ENCODE measurements around the gene NLRC3. TPM values are rescaled to one million over a fixed set of nuclear protein-coding genes. Genes with fewer than 3 reads are reported as not detected.

The NLRC3 gene
- total RNA-seq, 1 experiment from 2014 or later: 0.15 TPM

- no peak overlapping the region for H3K9ac ChIP-seq (ENCODE audit: low read length)
- H2AFZ ChIP-seq (ENCODE audit: low read depth, low read length, poor library complexity, severe bottlenecking): no peak overlapping the region
- TF ChIP-seq RAD21 (IDR thresholded peaks at IDR 0.05; ENCODE audit: low read depth) (no peak), POLR2A (IDR thresholded peaks at IDR 0.05; ENCODE audit: borderline replicate concordance, extremely low read depth, insufficient read depth, insufficient read length) (no peak), TCF7L2 (IDR thresholded peaks at IDR 0.05; ENCODE audit: borderline replicate concordance, extremely low read depth, insufficient read depth, insufficient read length) (no peak), MAX (IDR thresholded peaks at IDR 0.05) (no peak), ZNF274 (IDR thresholded peaks at IDR 0.05; ENCODE audit: low read depth, low read length) (no peak), POLR2AphosphoS5 (IDR thresholded peaks at IDR 0.05; ENCODE audit: low read depth, low read length) (no peak), ZFX (IDR thresholded peaks at IDR 0.05) (no peak), EGR1 (IDR thresholded peaks at IDR 0.05; ENCODE audit: low read depth) (no peak), CEBPB (IDR thresholded peaks at IDR 0.05; ENCODE audit: low read depth) (no peak), EZH2 (IDR thresholded peaks at IDR 0.05) (no peak), JUND (IDR thresholded peaks at IDR 0.05) (no peak), ELF1 (IDR thresholded peaks at IDR 0.05; ENCODE audit: borderline replicate concordance, low read depth) (no peak), SP1 (IDR thresholded peaks at IDR 0.05; ENCODE audit: low read depth) (no peak), SIN3A (IDR thresholded peaks at IDR 0.05; ENCODE audit: low read depth) (no peak)
- TF ChIP-seq, protein P1, sequence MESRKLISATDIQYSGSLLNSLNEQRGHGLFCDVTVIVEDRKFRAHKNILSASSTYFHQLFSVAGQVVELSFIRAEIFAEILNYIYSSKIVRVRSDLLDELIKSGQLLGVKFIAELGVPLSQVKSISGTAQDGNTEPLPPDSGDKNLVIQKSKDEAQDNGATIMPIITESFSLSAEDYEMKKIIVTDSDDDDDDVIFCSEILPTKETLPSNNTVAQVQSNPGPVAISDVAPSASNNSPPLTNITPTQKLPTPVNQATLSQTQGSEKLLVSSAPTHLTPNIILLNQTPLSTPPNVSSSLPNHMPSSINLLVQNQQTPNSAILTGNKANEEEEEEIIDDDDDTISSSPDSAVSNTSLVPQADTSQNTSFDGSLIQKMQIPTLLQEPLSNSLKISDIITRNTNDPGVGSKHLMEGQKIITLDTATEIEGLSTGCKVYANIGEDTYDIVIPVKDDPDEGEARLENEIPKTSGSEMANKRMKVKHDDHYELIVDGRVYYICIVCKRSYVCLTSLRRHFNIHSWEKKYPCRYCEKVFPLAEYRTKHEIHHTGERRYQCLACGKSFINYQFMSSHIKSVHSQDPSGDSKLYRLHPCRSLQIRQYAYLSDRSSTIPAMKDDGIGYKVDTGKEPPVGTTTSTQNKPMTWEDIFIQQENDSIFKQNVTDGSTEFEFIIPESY (IDR thresholded peaks at IDR 0.05; ENCODE audit: extremely low read depth, insufficient replicate concordance, low read length): no peak
- TF ChIP-seq, protein P2, sequence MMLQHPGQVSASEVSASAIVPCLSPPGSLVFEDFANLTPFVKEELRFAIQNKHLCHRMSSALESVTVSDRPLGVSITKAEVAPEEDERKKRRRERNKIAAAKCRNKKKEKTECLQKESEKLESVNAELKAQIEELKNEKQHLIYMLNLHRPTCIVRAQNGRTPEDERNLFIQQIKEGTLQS (IDR thresholded peaks at IDR 0.05): no peak
- no peaks in the 10 kb centered on the region for H3K27me3 ChIP-seq (ENCODE audit: insufficient read depth, low read length)
- ATAC-seq (no peak), DNase-seq (ENCODE audit: low read depth, low spot score) (no peak)
- no peaks in the 10 kb centered on the region; a peak in 1 of 4 replicates for H3K36me3 ChIP-seq (ENCODE audit: control insufficient read depth in 1 of 2, insufficient read depth in 2 of 2, low read length in 2 of 2)
- ChIA-PET RAD21 (ENCODE audit: low non-redundant PET in 1 of 2, low total read pairs in 2 of 2, uncharacterized antibody in 2 of 2, unreplicated experiment in 2 of 2) (no interaction called here), POLR2A (no interaction called here), CTCF (no interaction called here)
- no peaks in the 10 kb centered on the region for H3K9me3 ChIP-seq (ENCODE audit: control insufficient read depth in 1 of 2, insufficient read depth in 1 of 2, low read depth in 1 of 2, low read length in 2 of 2)
- H3K27ac ChIP-seq (ENCODE audit: low read depth, low read length): no peak overlapping the region
- H3K79me2 ChIP-seq (ENCODE audit: insufficient read depth, low read length): no peaks in the 10 kb centered on the region
- no peaks in the 10 kb centered on the region for H3K9me2 ChIP-seq (ENCODE audit: insufficient read depth)
- no peaks in the 10 kb centered on the region for H4K20me1 ChIP-seq (ENCODE audit: insufficient read depth)
- peaks cover 6 to 9% of the 10 kb centered on the region in 2 experiments for H3K4me1 ChIP-seq (ENCODE audit: control insufficient read depth in 1 of 2, insufficient read depth in 2 of 2, low read length in 2 of 2)
- H3K4me2 ChIP-seq (ENCODE audit: low read length): no peak overlapping the region
- intact Hi-C loops (cut with micrococcal nuclease): no loop called here
- H3K4me3 ChIP-seq (replicated peaks in 1 of 2; ENCODE audit: low read depth in 1 of 2, low read length in 2 of 2): no peak overlapping the region
- no TSS peak for BruUV-seq (replicated peaks)
Measured at GRCh38 chr16:3580686-3581085, 3.5 kb upstream of the NLRC3 start.
